Measurements from ENCODE around the gene TM4SF18.

TM4SF18 gene

DNA sequence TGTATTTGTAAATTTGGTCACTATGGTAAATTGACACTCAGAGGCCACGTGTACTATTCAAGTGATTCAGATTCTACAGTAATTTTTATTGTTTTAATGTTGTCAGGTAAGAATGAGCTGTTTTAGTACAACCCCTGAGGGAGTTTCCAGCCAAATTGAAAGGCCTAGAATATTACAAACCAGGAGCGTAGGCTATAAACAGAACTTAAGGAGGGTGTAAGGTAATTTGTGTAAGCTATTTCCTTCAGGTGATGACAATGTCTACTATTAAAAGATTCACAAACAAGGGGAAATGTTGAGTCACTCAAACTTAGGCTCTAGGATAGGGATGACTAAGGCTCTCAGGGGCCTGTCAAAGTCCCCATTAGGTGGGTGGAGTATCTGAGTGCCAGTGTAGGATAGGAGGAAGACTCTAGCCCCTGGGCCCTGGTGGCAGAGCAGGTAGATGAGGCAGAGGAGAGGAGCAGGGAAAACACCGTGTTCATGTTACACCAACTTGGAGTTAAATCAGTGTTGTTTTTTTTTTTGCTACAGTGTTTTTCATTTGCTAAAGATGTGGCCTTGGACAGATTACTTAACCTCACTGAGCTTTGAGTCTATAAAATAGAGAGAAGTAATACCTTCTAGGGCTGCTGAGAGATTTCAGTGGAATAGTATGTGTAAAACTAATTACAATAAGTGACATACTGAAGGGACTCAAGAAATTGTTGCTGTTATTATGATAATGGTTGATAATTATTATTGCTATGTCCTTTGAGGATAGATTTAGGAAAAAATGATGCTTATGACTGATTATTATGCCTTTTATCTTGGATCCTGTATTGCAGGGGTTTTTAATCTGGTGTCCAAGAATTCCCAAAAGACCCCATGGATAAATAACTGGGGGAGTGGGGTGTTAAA lies 33.8 kb upstream of the TM4SF18 start:
- peaks cover 5% of the 10 kb centered on the region for H3K36me3 ChIP-seq (ENCODE audit: control insufficient read depth, insufficient read depth, low read length)
- H3K27ac ChIP-seq (ENCODE audit: low read depth, low read length, severe bottlenecking) = peak overlapping the region; percentile 60
- WGBS, 2 experiments (ENCODE audit: insufficient coverage in 2 of 2) = 76 to 83% methylated on average over 2 of the region's 3 CpGs
- H3K9me3 ChIP-seq (ENCODE audit: control insufficient read depth, low read length) = no peaks in the 10 kb centered on the region
- H3K4me1 ChIP-seq (ENCODE audit: control insufficient read depth, insufficient read depth, low read length, poor library complexity, severe bottlenecking) = peaks cover 29% of the 10 kb centered on the region
- H3K4me3 ChIP-seq (ENCODE audit: extremely low read depth, insufficient read depth, low read length, poor library complexity, severe bottlenecking) = no peak overlapping the region

DNA sequence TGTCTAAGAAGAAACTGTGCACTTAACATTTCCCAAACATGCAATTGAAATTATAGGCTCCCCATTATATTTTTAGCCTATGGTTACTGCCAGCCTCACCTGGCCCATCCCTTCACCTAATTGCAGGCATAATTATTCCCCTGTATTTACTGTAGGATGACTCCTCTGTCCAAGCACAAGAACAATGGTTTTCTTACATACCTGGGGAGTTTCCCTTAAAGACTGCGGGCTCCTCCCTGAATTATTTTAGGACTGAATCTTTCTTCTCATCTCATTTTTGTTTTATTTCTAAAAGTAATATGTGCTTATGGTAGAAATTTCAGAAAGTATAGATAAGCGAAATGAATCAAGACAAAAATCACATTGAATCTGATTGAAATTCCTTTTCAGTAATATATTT lies 32.6 kb upstream of the TM4SF18 start:
- H3K36me3 ChIP-seq (ENCODE audit: control insufficient read depth, insufficient read depth, low read length) = no peaks in the 10 kb centered on the region
- H3K4me1 ChIP-seq (ENCODE audit: control insufficient read depth, insufficient read depth, low read length, poor library complexity, severe bottlenecking) = peaks cover 21% of the 10 kb centered on the region
- H3K4me3 ChIP-seq (ENCODE audit: extremely low read depth, insufficient read depth, low read length, poor library complexity, severe bottlenecking) = no peak overlapping the region
- no peak overlapping the region for H3K27ac ChIP-seq (ENCODE audit: low read depth, low read length, severe bottlenecking)
- WGBS, 2 experiments (ENCODE audit: insufficient coverage in 2 of 2) = no CpG with 5 or more reads among the region's 2 CpGs
- H3K9me3 ChIP-seq (ENCODE audit: control insufficient read depth, low read length) = no peaks in the 10 kb centered on the region

- WGBS, 2 experiments (ENCODE audit: insufficient coverage in 2 of 2) = 94 to 100% methylated on average over 2 of the region's 2 CpGs
Measured at GRCh38 chr3:149364624-149365023, 31.2 kb upstream of the TM4SF18 start.

GRCh38 chr3:149363053-149363452 lies 29.6 kb upstream of the TM4SF18 start:
- Histone ChIP-seq H3K4me3 (ENCODE audit: extremely low read depth, insufficient read depth, low read length, poor library complexity, severe bottlenecking) (no peak overlapping the region), H3K9me3 (ENCODE audit: control insufficient read depth, low read length) (no peaks in the 10 kb centered on the region), H3K27ac (ENCODE audit: low read depth, low read length, severe bottlenecking) (no peak overlapping the region), H3K4me1 (ENCODE audit: control insufficient read depth, insufficient read depth, low read length, poor library complexity, severe bottlenecking) (peaks cover 8% of the 10 kb centered on the region), H3K36me3 (ENCODE audit: control insufficient read depth, insufficient read depth, low read length) (no peaks in the 10 kb centered on the region)
- WGBS, 2 experiments (ENCODE audit: insufficient coverage in 2 of 2) = 89 to 94% methylated on average over 2 of the region's 2 CpGs

More at GRCh38 chr3:149364624-149365023, 31.2 kb upstream of the TM4SF18 start:
- Histone ChIP-seq H3K4me3 (ENCODE audit: extremely low read depth, insufficient read depth, low read length, poor library complexity, severe bottlenecking) (no peak overlapping the region), H3K4me1 (ENCODE audit: control insufficient read depth, insufficient read depth, low read length, poor library complexity, severe bottlenecking) (peaks cover 12% of the 10 kb centered on the region), H3K36me3 (ENCODE audit: control insufficient read depth, insufficient read depth, low read length) (no peaks in the 10 kb centered on the region), H3K27ac (ENCODE audit: low read depth, low read length, severe bottlenecking) (no peak overlapping the region), H3K9me3 (ENCODE audit: control insufficient read depth, low read length) (no peaks in the 10 kb centered on the region)

DNA sequence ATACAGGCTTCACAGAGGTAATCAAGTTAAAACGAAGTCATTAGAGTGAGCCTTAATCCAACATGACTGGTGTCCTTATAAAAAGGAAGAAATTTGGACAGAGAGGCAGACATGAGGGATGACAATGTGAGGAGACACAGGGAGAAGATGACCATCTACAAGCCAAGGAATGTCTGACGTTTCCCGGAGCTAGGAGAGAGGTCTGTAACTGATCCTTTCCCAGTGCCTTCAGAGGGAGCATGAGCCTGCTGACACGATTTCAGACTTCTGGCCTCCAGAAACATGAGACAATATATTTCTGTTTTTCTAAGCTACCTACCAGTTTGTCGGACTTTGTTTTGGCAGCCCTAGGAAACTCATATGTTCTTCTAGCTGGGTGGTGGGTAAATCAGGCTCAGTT lies 28.9 kb upstream of the TM4SF18 start:
- Histone ChIP-seq H3K9me3 (ENCODE audit: control insufficient read depth, low read length) (no peaks in the 10 kb centered on the region), H3K36me3 (ENCODE audit: control insufficient read depth, insufficient read depth, low read length) (no peaks in the 10 kb centered on the region), H3K4me1 (ENCODE audit: control insufficient read depth, insufficient read depth, low read length, poor library complexity, severe bottlenecking) (peaks cover 7% of the 10 kb centered on the region), H3K4me3 (ENCODE audit: extremely low read depth, insufficient read depth, low read length, poor library complexity, severe bottlenecking) (no peak overlapping the region), H3K27ac (ENCODE audit: low read depth, low read length, severe bottlenecking) (no peak overlapping the region)
- 90 to 100% methylated on average over 3 to 5 of the region's 5 CpGs for WGBS, 2 experiments (ENCODE audit: insufficient coverage in 2 of 2)

GRCh38 chr3:149356630-149357029 lies 23.2 kb upstream of the TM4SF18 start:
- H3K4me1 ChIP-seq (ENCODE audit: control insufficient read depth, insufficient read depth, low read length, poor library complexity, severe bottlenecking) = no peaks in the 10 kb centered on the region
- H3K27ac ChIP-seq (ENCODE audit: low read depth, low read length, severe bottlenecking) = no peak overlapping the region
- no peaks in the 10 kb centered on the region for H3K9me3 ChIP-seq (ENCODE audit: control insufficient read depth, low read length)
- H3K4me3 ChIP-seq (ENCODE audit: extremely low read depth, insufficient read depth, low read length, poor library complexity, severe bottlenecking) = no peak overlapping the region
- H3K36me3 ChIP-seq (ENCODE audit: control insufficient read depth, insufficient read depth, low read length) = no peaks in the 10 kb centered on the region
- 90 to 100% methylated on average over 1 to 2 of the region's 4 CpGs for WGBS, 2 experiments (ENCODE audit: insufficient coverage in 2 of 2)

- H3K9me3 ChIP-seq (ENCODE audit: control insufficient read depth, low read length) = no peaks in the 10 kb centered on the region
- no peaks in the 10 kb centered on the region for H3K4me1 ChIP-seq (ENCODE audit: control insufficient read depth, insufficient read depth, low read length, poor library complexity, severe bottlenecking)
- H3K36me3 ChIP-seq (ENCODE audit: control insufficient read depth, insufficient read depth, low read length) = no peaks in the 10 kb centered on the region
- no peak overlapping the region for H3K4me3 ChIP-seq (ENCODE audit: extremely low read depth, insufficient read depth, low read length, poor library complexity, severe bottlenecking)
- no peak overlapping the region for H3K27ac ChIP-seq (ENCODE audit: low read depth, low read length, severe bottlenecking)
- WGBS, 2 experiments (ENCODE audit: insufficient coverage in 2 of 2) = 78 to 93% methylated on average over 3 to 4 of the region's 6 CpGs
Measured at GRCh38 chr3:149356044-149356592, 22.7 kb upstream of the TM4SF18 start.

DNA sequence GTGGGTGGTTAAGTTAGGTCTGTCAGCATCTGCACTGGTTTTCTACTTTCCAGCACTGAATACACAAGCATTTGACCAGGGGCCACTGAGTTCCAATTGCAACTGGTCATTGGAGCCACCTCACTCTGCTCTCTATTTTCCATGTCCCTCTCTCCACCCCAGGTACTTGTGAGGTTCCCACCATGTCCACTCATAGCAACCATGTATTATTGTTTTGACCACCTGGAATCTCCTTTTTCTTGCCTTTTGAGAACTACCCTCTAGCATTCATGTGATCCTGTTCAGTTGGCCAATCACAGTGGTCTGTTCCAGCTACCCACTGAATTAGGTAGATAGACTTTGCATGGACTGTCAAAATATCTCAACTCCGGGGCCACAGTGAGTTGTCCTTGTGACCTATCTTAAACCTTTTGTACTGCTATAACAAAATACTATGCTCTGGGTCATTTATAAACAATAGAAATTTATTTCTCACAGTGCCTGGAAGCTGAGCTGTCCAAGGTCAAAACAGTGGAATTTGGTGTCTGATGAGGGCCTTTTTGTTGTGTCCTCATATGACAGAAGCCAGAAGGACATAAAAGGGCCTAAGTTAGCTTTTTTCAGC lies 20.2 kb upstream of the TM4SF18 start:
- H3K4me1 ChIP-seq (ENCODE audit: control insufficient read depth, insufficient read depth, low read length, poor library complexity, severe bottlenecking) = no peaks in the 10 kb centered on the region
- H3K36me3 ChIP-seq (ENCODE audit: control insufficient read depth, insufficient read depth, low read length) = no peaks in the 10 kb centered on the region
- no peak overlapping the region for H3K27ac ChIP-seq (ENCODE audit: low read depth, low read length, severe bottlenecking)
- WGBS, 2 experiments (ENCODE audit: insufficient coverage in 2 of 2) = 60% methylated on average over 1 of the region's 1 CpG; no CpG with 5 or more reads in 1 of the 2 experiments
- H3K4me3 ChIP-seq (ENCODE audit: extremely low read depth, insufficient read depth, low read length, poor library complexity, severe bottlenecking) = no peak overlapping the region
- no peaks in the 10 kb centered on the region for H3K9me3 ChIP-seq (ENCODE audit: control insufficient read depth, low read length)

DNA sequence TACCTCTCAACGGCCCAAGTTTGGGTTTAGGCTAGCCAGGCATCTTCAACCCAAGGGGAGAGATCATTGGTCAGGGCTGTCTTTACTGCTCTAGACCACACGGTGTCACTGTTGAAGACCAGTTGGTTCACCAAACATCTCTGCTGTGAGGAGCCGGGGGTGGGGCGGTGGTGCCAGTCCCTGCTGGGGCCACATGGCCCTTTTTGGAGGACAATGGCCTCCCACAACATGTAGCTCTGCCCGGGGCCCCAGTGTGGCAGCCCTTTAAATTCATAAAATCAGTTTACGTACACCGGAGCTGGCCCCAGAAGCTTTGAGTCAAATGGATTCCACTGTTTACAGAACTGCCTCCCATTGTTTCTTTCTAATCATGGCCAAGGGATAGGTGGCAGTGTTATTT lies 19.1 kb upstream of the TM4SF18 start:
- H3K27ac ChIP-seq (ENCODE audit: low read depth, low read length, severe bottlenecking) = no peak overlapping the region
- no peaks in the 10 kb centered on the region for H3K9me3 ChIP-seq (ENCODE audit: control insufficient read depth, low read length)
- WGBS, 2 experiments (ENCODE audit: insufficient coverage in 2 of 2) = 33 to 50% methylated on average over 5 to 7 of the region's 7 CpGs
- no peaks in the 10 kb centered on the region for H3K36me3 ChIP-seq (ENCODE audit: control insufficient read depth, insufficient read depth, low read length)
- no peak overlapping the region for H3K4me3 ChIP-seq (ENCODE audit: extremely low read depth, insufficient read depth, low read length, poor library complexity, severe bottlenecking)
- H3K4me1 ChIP-seq (ENCODE audit: control insufficient read depth, insufficient read depth, low read length, poor library complexity, severe bottlenecking) = no peaks in the 10 kb centered on the region

DNA sequence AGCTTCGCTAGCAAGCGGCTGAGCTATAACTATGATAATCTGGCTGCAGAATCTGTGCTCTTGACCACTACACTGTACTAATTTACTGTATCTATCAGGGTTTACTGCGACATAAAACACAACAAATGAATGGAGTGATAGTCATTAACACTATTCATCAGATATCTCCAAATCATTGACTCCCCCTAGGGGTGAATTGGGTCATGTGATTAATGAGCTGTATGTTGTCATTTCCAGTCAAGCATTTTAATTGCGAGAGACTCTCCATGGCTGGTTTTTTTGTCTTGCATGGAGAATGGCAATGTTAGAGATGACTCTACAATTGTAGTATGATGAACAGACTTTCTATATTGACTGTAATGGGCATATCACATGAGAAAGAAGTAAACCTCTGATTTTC lies 10.5 kb upstream of the TM4SF18 start:
- Histone ChIP-seq H3K9me3 (ENCODE audit: control insufficient read depth, low read length) (peaks cover 6% of the 10 kb centered on the region), H3K4me3 (ENCODE audit: extremely low read depth, insufficient read depth, low read length, poor library complexity, severe bottlenecking) (no peak overlapping the region), H3K4me1 (ENCODE audit: control insufficient read depth, insufficient read depth, low read length, poor library complexity, severe bottlenecking) (peaks cover 21% of the 10 kb centered on the region), H3K36me3 (ENCODE audit: control insufficient read depth, insufficient read depth, low read length) (no peaks in the 10 kb centered on the region), H3K27ac (ENCODE audit: low read depth, low read length, severe bottlenecking) (no peak overlapping the region)
- 80 to 95% methylated on average over 1 to 4 of the region's 4 CpGs for WGBS, 2 experiments (ENCODE audit: insufficient coverage in 2 of 2)

All from mesodermal cell (in vitro differentiated cells).